GM18511 (cell line): ENCODE data around the gene TIMP1.

Experiments used
- ATAC-seq: cut with Tn5 transposase; IDR thresholded peaks from one replicate; pipeline ENCODE4 v1.9.1; 2021; ENCODE audit warnings: mild to moderate bottlenecking, moderate library complexity; ENCODE audit not compliant: unreplicated experiment

The TIMP1 gene

DNA sequence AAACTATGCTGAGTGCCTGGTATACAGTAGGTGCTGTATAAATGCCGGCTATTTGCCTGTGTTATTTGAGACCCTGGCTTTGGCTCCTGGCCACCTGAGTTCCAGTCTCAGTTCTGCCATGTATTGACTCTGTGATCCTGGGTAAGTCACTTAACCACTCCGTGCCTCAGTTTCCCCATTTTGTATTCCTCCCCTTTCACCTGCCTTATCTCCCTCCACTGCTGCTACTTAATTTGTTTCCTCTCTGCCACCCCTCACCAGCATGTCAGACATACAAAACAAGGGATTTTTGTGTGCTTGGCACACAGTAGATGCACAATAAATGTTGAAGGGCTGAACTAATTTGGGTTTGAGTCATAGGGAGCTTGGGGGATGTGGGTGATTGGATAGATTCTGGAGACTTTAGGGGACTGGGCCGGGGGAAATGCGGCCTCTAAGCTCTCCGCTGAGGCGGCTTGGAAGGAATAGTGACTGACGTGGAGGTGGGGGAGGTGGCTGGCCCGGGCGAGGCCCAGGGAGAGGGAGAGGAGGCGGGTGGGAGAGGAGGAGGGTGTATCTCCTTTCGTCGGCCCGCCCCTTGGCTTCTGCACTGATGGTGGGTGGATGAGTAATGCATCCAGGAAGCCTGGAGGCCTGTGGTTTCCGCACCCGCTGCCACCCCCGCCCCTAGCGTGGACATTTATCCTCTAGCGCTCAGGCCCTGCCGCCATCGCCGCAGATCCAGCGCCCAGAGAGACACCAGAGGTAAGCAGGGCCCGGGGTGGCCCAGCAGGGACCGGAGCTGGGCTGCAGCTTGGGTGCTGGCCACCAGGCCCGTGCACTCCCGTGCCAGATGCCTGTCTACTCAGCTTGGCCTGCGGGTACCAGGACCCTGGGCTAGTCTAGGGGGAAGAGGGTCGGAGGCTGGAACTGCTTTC is at the start of gene TIMP1:
Gene TIMP1, plus strand, starts transcription at position 706 of the 917 bp plus-strand sequence. CDS start 980 bp downstream, outside the sequence.
- peak; percentile 91 for ATAC-seq

DNA sequence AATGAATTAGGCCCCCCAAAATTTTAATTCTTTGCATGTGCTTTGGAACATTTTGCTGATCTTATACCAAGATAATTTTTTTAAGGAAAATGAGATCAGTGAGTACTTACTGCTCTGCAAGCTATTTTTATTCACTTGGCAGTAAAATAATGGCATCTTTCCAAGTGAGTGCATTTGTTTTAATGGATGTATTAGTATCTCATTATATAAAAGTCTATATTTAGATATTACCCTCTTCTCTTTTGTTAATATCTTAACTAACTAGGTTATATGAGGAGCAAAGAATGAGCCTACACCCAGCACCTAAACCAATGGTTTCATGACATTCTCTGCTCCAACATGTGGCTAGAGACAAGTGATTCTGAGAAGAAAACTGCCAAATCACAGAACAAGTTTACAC is 42.4 kb upstream of the TIMP1 start:
- ATAC-seq: no peak

- no peak for ATAC-seq
These were observed 41.3 kb upstream of the TIMP1 start for GRCh38 chrX:47540754-47541538.

GRCh38 chrX:47543496-47543895 is 38.7 kb upstream of the TIMP1 start:
- no peak for ATAC-seq

- ATAC-seq: peak; percentile 87
These were observed 26.1 kb upstream of the TIMP1 start for GRCh38 chrX:47556045-47556623.

DNA sequence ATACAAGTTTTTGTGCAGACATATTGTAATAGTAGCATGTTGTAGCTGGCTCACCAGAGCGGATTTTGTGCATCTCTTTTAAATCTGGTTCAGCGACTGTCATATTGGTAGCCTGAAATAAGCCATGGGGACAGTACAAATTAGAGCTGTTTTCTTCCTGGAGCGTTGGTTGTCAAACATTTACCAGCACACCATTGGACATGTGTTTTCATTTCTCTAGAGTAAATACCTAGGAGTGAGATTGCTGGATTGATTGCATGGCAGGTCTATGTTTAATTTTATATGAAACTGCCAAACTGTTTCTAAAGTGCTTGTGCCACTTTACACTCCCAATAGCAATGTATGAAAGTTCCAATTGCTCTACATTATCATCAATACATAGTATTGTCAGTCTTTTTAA is 23.8 kb upstream of the TIMP1 start:
- no peak for ATAC-seq

DNA sequence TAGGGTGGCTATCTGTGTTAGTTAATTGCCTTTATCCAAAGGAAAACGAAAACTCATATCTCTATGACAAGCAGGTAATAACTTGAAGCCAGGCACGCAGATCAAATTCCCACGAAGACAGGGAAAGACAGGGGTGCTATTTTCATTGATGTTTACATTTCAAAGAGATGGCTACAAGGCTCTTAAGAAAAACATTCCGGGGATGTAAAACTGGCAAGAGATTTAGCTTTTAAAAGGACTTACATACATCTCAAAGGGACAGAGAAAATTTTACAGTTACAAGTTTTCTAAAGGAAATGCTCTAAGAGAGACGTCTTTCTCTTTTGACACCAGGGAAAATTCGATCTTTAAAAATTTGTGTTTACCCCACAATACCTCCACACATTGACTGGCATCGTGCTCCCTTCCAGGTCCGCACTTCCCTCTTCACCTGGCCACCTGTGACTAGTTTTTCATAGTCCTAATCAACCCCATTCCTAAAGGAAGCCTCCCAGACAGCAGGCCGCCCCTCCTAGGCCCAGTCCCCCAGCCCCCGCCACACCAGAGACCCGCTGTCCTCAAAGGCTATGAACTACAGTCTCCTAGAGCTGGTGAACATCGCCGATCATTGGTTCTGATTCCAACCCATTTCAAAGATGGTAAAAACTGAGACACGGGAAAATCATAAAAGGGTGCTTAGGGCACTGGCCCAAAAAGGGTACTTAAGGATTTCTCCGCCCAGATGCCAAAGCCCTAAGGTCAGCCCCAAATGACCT is 21.9 kb upstream of the TIMP1 start:
- no peak for ATAC-seq

DNA sequence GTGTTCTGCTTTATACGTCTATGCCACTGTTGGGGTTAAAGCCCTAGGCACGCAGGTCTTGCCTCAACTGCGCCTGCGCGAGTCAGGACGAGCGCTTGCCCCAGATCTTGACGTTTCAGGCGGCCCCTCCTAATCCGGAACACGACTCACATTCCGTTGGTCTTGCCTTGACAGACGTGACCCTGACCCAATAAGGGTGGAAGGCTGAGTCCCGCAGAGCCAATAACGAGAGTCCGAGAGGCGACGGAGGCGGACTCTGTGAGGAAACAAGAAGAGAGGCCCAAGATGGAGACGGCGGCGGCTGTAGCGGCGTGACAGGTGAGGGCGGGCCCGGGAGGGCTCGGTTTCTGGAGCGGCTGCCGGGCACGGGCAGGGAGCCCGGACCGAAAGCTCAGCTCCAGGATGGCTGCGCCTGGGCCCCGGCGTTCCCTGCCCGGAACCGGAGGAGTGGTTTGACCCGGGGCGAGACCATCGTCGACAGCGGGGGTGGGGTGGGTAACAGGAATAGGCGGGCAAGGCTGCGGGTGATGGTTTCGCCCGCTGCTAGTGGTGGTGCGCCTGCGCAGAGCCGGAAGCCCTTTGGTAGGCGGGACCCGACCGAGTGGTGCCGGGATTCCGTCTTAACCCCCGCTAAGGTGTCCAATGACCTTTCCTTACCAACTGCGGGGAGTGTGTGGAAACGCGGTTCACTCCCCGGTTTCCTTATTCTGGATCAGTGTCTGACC is 21.1 kb upstream of the TIMP1 start, which contains the start of gene ARAF:
Gene ARAF, plus strand, starts transcription at position 272 of the 725 bp plus-strand sequence. CDS start 1,763 bp downstream, outside the sequence.
- ATAC-seq: peak; percentile 87

- no peak for ATAC-seq
These were observed 20.5 kb upstream of the TIMP1 start for GRCh38 chrX:47561659-47562151.

DNA sequence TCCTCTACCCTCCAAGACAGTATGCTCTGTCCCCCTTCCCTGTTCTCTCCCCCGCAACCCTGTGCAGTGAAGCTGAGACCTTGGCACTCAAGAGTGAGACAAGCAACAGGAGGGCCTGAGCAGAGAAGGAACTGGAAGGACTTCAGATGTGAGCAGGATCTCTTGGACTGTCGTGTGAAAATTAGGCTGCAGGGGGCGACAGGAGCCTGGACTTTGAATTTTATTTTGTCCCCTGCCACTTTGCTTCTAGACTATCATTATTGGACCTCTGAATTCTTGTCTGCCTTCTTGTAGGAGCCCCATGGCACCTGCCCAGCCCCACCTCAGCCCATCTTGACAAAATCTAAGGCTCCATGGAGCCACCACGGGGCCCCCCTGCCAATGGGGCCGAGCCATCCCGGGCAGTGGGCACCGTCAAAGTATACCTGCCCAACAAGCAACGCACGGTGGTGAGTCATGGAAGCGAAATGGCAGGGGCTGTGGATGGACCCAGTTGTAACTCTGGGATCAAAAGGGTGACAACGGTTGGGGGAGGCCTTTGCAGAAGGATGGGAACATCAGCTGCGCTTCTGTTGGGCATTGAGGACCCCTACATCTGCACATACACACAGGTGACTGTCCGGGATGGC is 19.5 kb upstream of the TIMP1 start:
- no peak for ATAC-seq

- no peak for ATAC-seq
These were observed 18.4 kb upstream of the TIMP1 start for GRCh38 chrX:47563801-47564315.

- no peak for ATAC-seq
These were observed 17.7 kb upstream of the TIMP1 start for GRCh38 chrX:47564438-47565085.

GRCh38 chrX:47566841-47567240 is 15.4 kb upstream of the TIMP1 start:
- ATAC-seq: no peak

GRCh38 chrX:47568656-47569295 is 13.5 kb upstream of the TIMP1 start:
- ATAC-seq: no peak

GRCh38 chrX:47570794-47571193 is 11.4 kb upstream of the TIMP1 start:
- ATAC-seq: no peak

DNA sequence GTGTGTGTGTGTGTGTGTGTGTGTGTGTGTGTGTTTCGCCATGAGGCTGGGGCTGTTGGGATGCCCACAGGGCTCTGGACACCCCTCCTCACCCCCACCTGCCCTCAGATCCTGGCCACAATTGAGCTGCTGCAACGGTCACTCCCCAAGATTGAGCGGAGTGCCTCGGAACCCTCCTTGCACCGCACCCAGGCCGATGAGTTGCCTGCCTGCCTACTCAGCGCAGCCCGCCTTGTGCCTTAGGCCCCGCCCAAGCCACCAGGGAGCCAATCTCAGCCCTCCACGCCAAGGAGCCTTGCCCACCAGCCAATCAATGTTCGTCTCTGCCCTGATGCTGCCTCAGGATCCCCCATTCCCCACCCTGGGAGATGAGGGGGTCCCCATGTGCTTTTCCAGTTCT is 11.0 kb upstream of the TIMP1 start:
- no peak for ATAC-seq

DNA sequence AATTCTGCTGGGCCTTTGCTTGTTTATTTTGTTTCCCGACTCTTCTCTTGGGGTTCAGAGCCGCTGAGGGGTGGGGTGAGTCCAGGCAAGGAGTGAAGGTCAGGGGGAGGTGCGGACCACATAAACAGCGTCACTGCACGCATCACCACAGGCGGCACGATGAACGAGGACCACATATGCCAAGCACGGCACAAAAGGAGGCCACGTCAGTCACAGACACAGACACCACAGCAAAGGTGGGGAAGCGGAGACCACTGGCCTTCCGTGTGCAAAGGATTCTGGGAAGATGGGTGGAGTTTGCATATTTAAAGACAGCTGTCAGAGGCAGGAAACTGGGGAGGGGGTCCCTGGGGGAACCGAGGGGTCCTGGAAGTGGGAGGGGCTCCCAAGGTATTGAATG is 10.3 kb upstream of the TIMP1 start:
- ATAC-seq: no peak

DNA sequence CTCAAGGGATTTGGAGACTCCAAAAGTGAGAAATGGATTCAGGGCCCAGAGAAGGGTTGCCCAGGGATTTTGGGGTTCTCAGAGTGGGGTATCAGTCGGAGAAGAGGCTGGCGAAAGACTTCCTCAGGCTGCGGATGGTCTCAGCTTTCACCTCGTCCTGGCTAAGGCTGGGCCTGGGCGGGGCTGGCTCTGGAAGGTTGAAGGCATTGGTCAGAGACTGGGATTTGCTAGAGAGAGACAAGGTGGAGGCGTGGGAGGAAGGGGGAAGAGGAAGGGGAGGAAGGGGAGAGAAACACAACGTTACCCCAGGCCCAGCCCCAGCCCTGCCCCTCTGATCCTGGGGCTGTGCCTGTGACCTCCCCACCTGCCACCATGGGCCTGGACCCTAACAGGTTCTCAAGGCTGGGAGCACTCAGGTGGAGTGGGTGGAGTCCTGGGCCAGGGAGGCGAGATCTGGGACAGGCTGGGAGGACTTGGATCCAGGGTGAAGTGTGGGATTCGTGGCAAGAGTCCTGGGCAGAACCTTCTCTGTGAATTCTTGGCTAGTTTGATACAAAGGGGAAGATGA is 9.4 kb upstream of the TIMP1 start:
- ATAC-seq: no peak
